Natural killer cell treated with Interleukin-12 subunit alpha and Interleukin-12 subunit beta and Interleukin-15 and Interleukin-18, amount 100 ng/mL, for 72 hours (primary cell): Measurements from ENCODE around the gene SVBP. TPM values are rescaled to one million over a fixed set of nuclear protein-coding genes. Genes with fewer than 3 reads are reported as not detected.

Experiments used
- ATAC-seq, 2 donors: fragments of 150-1000 bp; cut with Tn5 transposase in 1 of 2; sonication (Bioruptor Pico), chemical (Tn5 transposase) in 1 of 2; 2 replicates each; pipeline ENCODE4 v1.10.0; 2021
- DNase-seq: peaks from one replicate; pipeline ENCODE4 v3.0.0; 2022; ENCODE audit warnings: low spot score
- H3K27ac Mint-ChIP-seq, 2 donors: 1 replicate in 1 of 2; 2 replicates in 1 of 2; pipeline ENCODE4 v1.8.0; 2022; ENCODE audit warnings: mixed read lengths in 2 of 2, mild to moderate bottlenecking in 1 of 2, moderate library complexity in 1 of 2
- H3K27me3 Mint-ChIP-seq, 2 donors: 1 replicate in 1 of 2; 2 replicates in 1 of 2; pipeline ENCODE4 v1.8.0; 2022; ENCODE audit warnings: mixed read lengths in 2 of 2
- H3K36me3 Mint-ChIP-seq: one replicate; pipeline ENCODE4 v1.8.0; 2022; ENCODE audit warnings: mixed read lengths
- H3K4me1 Mint-ChIP-seq, 2 donors: 1 replicate in 1 of 2; 2 replicates in 1 of 2; pipeline ENCODE4 v1.8.0; 2022; ENCODE audit warnings: low read depth in 2 of 2, mixed read lengths in 2 of 2, mild to moderate bottlenecking in 1 of 2
- H3K4me3 Mint-ChIP-seq: one replicate; pipeline ENCODE4 v1.8.0; 2022; ENCODE audit warnings: mixed read lengths
- H3K9me3 Mint-ChIP-seq: 2 replicates; pipeline ENCODE4 v1.8.0; 2022; ENCODE audit warnings: mixed read lengths
- total RNA-seq, 2 donors: library from RNA; stranded (reverse); gene quantifications; one replicate each; pipeline ENCODE4 v1.2.3, GENCODE V29; 2022

The SVBP gene
- total RNA-seq, 2 donors from 2014 or later, result 8.4 to 10.7 TPM

DNA sequence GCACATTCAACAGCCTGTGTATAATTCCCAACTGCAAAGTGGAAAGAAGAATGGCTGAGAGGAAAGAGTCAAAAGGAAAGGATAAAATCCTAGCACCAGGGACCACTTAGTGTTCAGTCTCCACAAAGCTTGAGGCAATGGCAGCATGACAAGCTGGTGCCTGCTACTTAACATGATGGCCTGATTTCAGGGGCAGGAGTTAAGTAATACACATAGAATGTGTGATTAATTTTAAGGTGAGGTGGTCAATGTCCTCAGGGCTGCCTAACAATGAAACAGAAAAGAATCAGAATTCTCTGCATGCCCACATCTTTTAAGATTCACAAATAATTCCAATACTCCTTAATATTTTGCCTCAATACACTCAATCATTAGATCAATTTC, 59.3 kb downstream of the SVBP start:
- no peak for DNase-seq
- Mint-ChIP-seq H3K27me3 (no peaks in the 10 kb centered on the region), H3K36me3 (peaks cover 21% of the 10 kb centered on the region)

More for the DNA sequence above, 59.3 kb downstream of the SVBP start:
- Mint-ChIP-seq H3K4me3 (no peak overlapping the region), H3K27ac (no peak overlapping the region), H3K9me3 (no peaks in the 10 kb centered on the region), H3K4me1 (peaks cover 4 to 6% of the 10 kb centered on the region in 2 donors)
- ATAC-seq, result no peak

Other genes with a start within 250 kb of the SVBP start
- gene PPIH, start 159.0 kb downstream of the SVBP start, total RNA-seq, result 100 to 1,000 TPM in 1 of 2 donors, 10 to 100 TPM in 1; 65.4 to 102 TPM
- gene YBX1, start 135.0 kb downstream of the SVBP start, total RNA-seq, result 100 to 1,000 TPM; 459 to 670 TPM
- not detected for gene CLDN19, start 77.2 kb downstream of the SVBP start, total RNA-seq
- gene P3H1, start 50.4 kb downstream of the SVBP start, total RNA-seq, result 10 to 100 TPM; 35.7 to 52.3 TPM
- 1 to 10 TPM; 8.7 to 9.5 TPM for gene C1orf50, start 50.1 kb downstream of the SVBP start, total RNA-seq
- 1 to 10 TPM in 1 of 2 donors, under 1 TPM in 1; 0.55 to 1.9 TPM for gene TMEM269, start 32.4 kb downstream of the SVBP start, total RNA-seq
- gene ERMAP, start 275 bp downstream of the SVBP start, total RNA-seq, result 1 to 10 TPM; 2.5 to 4.0 TPM
- 10 to 100 TPM; 10.1 to 14.0 TPM for gene ZNF691, start 29.2 kb upstream of the SVBP start, total RNA-seq
- gene SLC2A1, start 141.5 kb upstream of the SVBP start, total RNA-seq, result 100 to 1,000 TPM; 105 to 131 TPM